ENCODE measurements around the gene TSTD1.
"Not testable (repeated sequence)": the region's sequence is repeated elsewhere in the genome, so short reads cannot be mapped to it uniquely, and the experiment has no call there.

TSTD1 gene

GRCh38 chr1:161008869-161009510 is 29.8 kb downstream of the TSTD1 start:
- no peak for DNase-seq (ENCODE audit: low read depth)

- no peak for DNase-seq (ENCODE audit: low read depth)
Measured at GRCh38 chr1:161007369-161007768, 31.4 kb downstream of the TSTD1 start.

- DNase-seq (ENCODE audit: low read depth) = no peak
Measured at GRCh38 chr1:161006563-161006962, 32.2 kb downstream of the TSTD1 start.

GRCh38 chr1:161001525-161001924 is 37.2 kb downstream of the TSTD1 start:
- DNase-seq (ENCODE audit: low read depth) = no peak

- DNase-seq (ENCODE audit: low read depth) = no peak
Measured at GRCh38 chr1:161000736-161001480, 37.9 kb downstream of the TSTD1 start.

- DNase-seq (ENCODE audit: low read depth) = no peak
Measured at GRCh38 chr1:160999376-160999775, 39.4 kb downstream of the TSTD1 start.

GRCh38 chr1:160997323-160998038 is 41.3 kb downstream of the TSTD1 start:
- peak; percentile 37 for DNase-seq (ENCODE audit: low read depth)

GRCh38 chr1:160996178-160996577 is 42.6 kb downstream of the TSTD1 start:
- no peak for DNase-seq (ENCODE audit: low read depth)

GRCh38 chr1:160993544-160994193 is 45.1 kb downstream of the TSTD1 start:
- DNase-seq (ENCODE audit: low read depth) = peak; percentile 51

- not testable (repeated sequence) for DNase-seq (ENCODE audit: low read depth)
Measured at GRCh38 chr1:160992036-160992435, 46.7 kb downstream of the TSTD1 start.

Measured in fibroblast of the conjunctiva (primary cell).